H1 (cell line): ENCODE results near the gene PTPRR. TPM values are rescaled to one million over a fixed set of nuclear protein-coding genes. Genes with fewer than 3 reads are reported as not detected.

Source experiments
- CTCF ChIA-PET: fragments of 300-600 bp; sonication (Branson Sonifier 250); formaldehyde crosslinking; loops from one replicate; lab custom pipeline; 2021; ENCODE audit not compliant: partially characterized antibody; lab: Charles Lee
- POLR2A ChIA-PET: fragments of 300-600 bp; sonication (Branson Sonifier 250); formaldehyde crosslinking; loops from one replicate; lab custom pipeline; 2021; ENCODE audit warnings: inconsistent platforms; ENCODE audit not compliant: partially characterized antibody; lab: Charles Lee
- DNase-seq, 2 experiments: peaks; one replicate each; pipeline versions ENCODE4 v3.0.0 to v3.0.0-alpha.2; 2010 to 2022; ENCODE audit warnings: low spot score in 2 of 2, low read depth in 1 of 2, mixed read lengths in 1 of 2
- FAIRE-seq: peaks from 2 replicates; lab custom pipeline; 2011; peaks lifted over from hg19 to GRCh38; lab: Jason Lieb, UNC
- H2AFZ ChIP-seq: 2 replicates; pipeline ENCODE4 v1.8.1; 2012; ENCODE audit warnings: low read length, inconsistent platforms
- H2AK5ac ChIP-seq: 2 replicates; pipeline ENCODE4 v1.6.1; 2013; ENCODE audit warnings: low read depth, low read length
- H2BK120ac ChIP-seq: replicated peaks from 2 replicates; pipeline ENCODE3; 2013; ENCODE audit warnings: low read depth, low read length, inconsistent platforms
- H2BK12ac ChIP-seq: 2 replicates; pipeline ENCODE4 v1.6.1; 2013; ENCODE audit warnings: low read depth, low read length
- H2BK15ac ChIP-seq: 2 replicates; pipeline ENCODE4 v1.6.1; 2013; ENCODE audit warnings: low read length
- H2BK20ac ChIP-seq: 2 replicates; pipeline ENCODE4 v1.6.1; 2013; ENCODE audit warnings: low read length
- H2BK5ac ChIP-seq: 2 replicates; pipeline ENCODE4 v1.6.1; 2013; ENCODE audit warnings: low read depth, low read length
- H3K14ac ChIP-seq: 2 replicates; pipeline ENCODE4 v1.6.1; 2013; ENCODE audit warnings: inconsistent platforms; ENCODE audit not compliant: insufficient read length
- H3K18ac ChIP-seq: 2 replicates; pipeline ENCODE4 v1.6.1; 2013; ENCODE audit warnings: low read length; ENCODE audit errors: extremely low read depth
- H3K23ac ChIP-seq: 2 replicates; pipeline ENCODE4 v1.6.1; 2013; ENCODE audit warnings: inconsistent platforms; ENCODE audit not compliant: insufficient read length
- H3K23me2 ChIP-seq: 2 replicates; pipeline ENCODE4 v1.6.1; 2013; ENCODE audit warnings: low read depth, low read length
- H3K27ac ChIP-seq: 2 replicates; pipeline ENCODE4 v1.6.1; 2011; ENCODE audit warnings: low read depth, low read length, inconsistent platforms
- H3K27me3 ChIP-seq, 4 experiments: replicated peaks in 1 of 4; 1 replicate in 1 of 4; 2 replicates in 3 of 4; pipeline versions ENCODE4 v1.6.1 to v1.8.1; 2011 to 2013; ENCODE audit warnings: low read length in 3 of 4, mild to moderate bottlenecking in 3 of 4, inconsistent platforms in 2 of 4, mixed read lengths in 2 of 4, moderate library complexity in 1 of 4; ENCODE audit not compliant: control insufficient read depth in 3 of 4, insufficient read depth in 3 of 4; ENCODE audit errors: extremely low read depth in 1 of 4
- H3K36me3 ChIP-seq, 4 experiments: 2 replicates each; pipeline versions ENCODE4 v1.6.1 to v1.8.1; 2011 to 2013; ENCODE audit warnings: mild to moderate bottlenecking in 4 of 4, low read length in 3 of 4, moderate library complexity in 2 of 4, control low read depth in 1 of 4, inconsistent platforms in 1 of 4; ENCODE audit not compliant: insufficient read depth in 4 of 4, control insufficient read depth in 2 of 4
- H3K4ac ChIP-seq: replicated peaks from 2 replicates; pipeline ENCODE3; 2013; ENCODE audit warnings: low read length, low read depth, mixed read lengths, inconsistent platforms; ENCODE audit not compliant: insufficient read length
- H3K4me1 ChIP-seq, 4 experiments: replicated peaks in 1 of 4; 1 replicate in 1 of 4; 2 replicates in 3 of 4; pipeline versions ENCODE4 v1.6.1 to v1.8.1; 2011 to 2013; ENCODE audit warnings: low read length in 3 of 4, inconsistent platforms in 2 of 4, mixed read lengths in 1 of 4; ENCODE audit not compliant: insufficient read depth in 4 of 4, control insufficient read depth in 3 of 4
- H3K4me2 ChIP-seq, 2 experiments: 2 replicates each; pipeline versions ENCODE4 v1.6.1 to v1.8.1; 2011 to 2013; ENCODE audit warnings: low read depth in 2 of 2, low read length in 2 of 2, control low read depth in 1 of 2, inconsistent platforms in 1 of 2, mild to moderate bottlenecking in 1 of 2; ENCODE audit not compliant: insufficient read depth in 1 of 2
- H3K4me3 ChIP-seq, 4 experiments: fragments of 200-600, 300-600 bp in 1 of 4; sonication (generic), shearing (Covaris generic), sonication (Bioruptor Twin) in 1 of 4; 2 replicates each; pipeline versions ENCODE4 v1.5.1 to v1.8.1; 2011 to 2016; ENCODE audit warnings: low read length in 4 of 4, low read depth in 3 of 4, control low read depth in 2 of 4, inconsistent platforms in 2 of 4, mild to moderate bottlenecking in 2 of 4, mixed read lengths in 1 of 4, moderate library complexity in 1 of 4; ENCODE audit not compliant: insufficient read depth in 2 of 4; ENCODE audit errors: extremely low read depth in 1 of 4
- H3K56ac ChIP-seq: replicated peaks from 2 replicates; pipeline ENCODE3; 2013; ENCODE audit warnings: low read depth, mild to moderate bottlenecking, mixed read lengths, low read length, inconsistent platforms; ENCODE audit not compliant: insufficient read length
- H3K79me1 ChIP-seq: 2 replicates; pipeline ENCODE4 v1.6.1; 2013; ENCODE audit warnings: low read depth, low read length, control low read depth
- H3K79me2 ChIP-seq, 2 experiments: 2 replicates each; pipeline versions ENCODE4 v1.6.1 to v1.8.1; 2012 to 2013; ENCODE audit warnings: low read length in 2 of 2, mild to moderate bottlenecking in 2 of 2, inconsistent platforms in 1 of 2; ENCODE audit not compliant: insufficient read depth in 2 of 2, control insufficient read depth in 1 of 2
- H3K9ac ChIP-seq, 4 experiments: replicated peaks in 1 of 4; 1 replicate in 1 of 4; 2 replicates in 3 of 4; pipeline versions ENCODE4 v1.6.1 to v1.8.1; 2011 to 2013; ENCODE audit warnings: low read depth in 3 of 4, low read length in 3 of 4, control low read depth in 2 of 4, mild to moderate bottlenecking in 2 of 4, moderate library complexity in 2 of 4, inconsistent platforms in 1 of 4; ENCODE audit errors: extremely low read depth in 1 of 4
- H3K9me3 ChIP-seq, 2 experiments: 2 replicates each; pipeline versions ENCODE4 v1.6.1 to v1.8.1; 2012 to 2013; ENCODE audit warnings: mild to moderate bottlenecking in 2 of 2, moderate library complexity in 2 of 2, control low read depth in 1 of 2, inconsistent platforms in 1 of 2, low read depth in 1 of 2, low read length in 1 of 2, mixed read lengths in 1 of 2; ENCODE audit not compliant: insufficient read depth in 2 of 2
- H4K20me1 ChIP-seq, 2 experiments: replicated peaks in 1 of 2; 2 replicates each; pipeline versions ENCODE3 to v1.8.1; 2011 to 2013; ENCODE audit warnings: inconsistent platforms in 2 of 2, low read length in 2 of 2, mild to moderate bottlenecking in 1 of 2; ENCODE audit not compliant: insufficient read depth in 2 of 2, control insufficient read depth in 1 of 2
- H4K5ac ChIP-seq: 2 replicates; pipeline ENCODE4 v1.6.1; 2013; ENCODE audit warnings: low read length, low read depth, mixed read lengths, inconsistent platforms; ENCODE audit not compliant: insufficient read length
- H4K8ac ChIP-seq: 2 replicates; pipeline ENCODE4 v1.8.0; 2013; ENCODE audit warnings: mild to moderate bottlenecking, moderate library complexity, low read length, inconsistent platforms; ENCODE audit not compliant: insufficient read depth; ENCODE audit errors: extremely low read depth
- H4K91ac ChIP-seq: replicated peaks from 2 replicates; pipeline ENCODE3; 2013; ENCODE audit warnings: low read length, mixed read lengths, inconsistent platforms; ENCODE audit not compliant: insufficient read length
- ASH2L ChIP-seq: fragments of 200-600, 300-600 bp; sonication (generic); IDR thresholded peaks from one replicate; pipeline ENCODE4 v1.7.1; 2017; ENCODE audit warnings: low read length
- CBX8 ChIP-seq: fragments of 300-800, 300-1000 bp; sonication (generic); IDR thresholded peaks from 2 replicates; pipeline ENCODE4 v1.7.1; 2016; ENCODE audit warnings: low read depth, low read length, borderline replicate concordance
- CHD2 ChIP-seq: IDR thresholded peaks from 2 replicates; pipeline ENCODE4 v1.6.1; 2012; ENCODE audit warnings: low read length, improper control_type of control experiment
- CREB1 ChIP-seq: IDR thresholded peaks from 2 replicates; pipeline ENCODE4 v1.6.1; 2012; ENCODE audit warnings: inconsistent platforms
- KDM1A ChIP-seq: fragments of 200-600, 300-600 bp; sonication (generic); IDR thresholded peaks from 2 replicates; pipeline ENCODE4 v1.7.1; 2016; ENCODE audit warnings: mild to moderate bottlenecking, low read length, borderline replicate concordance
- KDM5A ChIP-seq: fragments of 200-600 bp; IDR thresholded peaks from 2 replicates; pipeline ENCODE4 v1.7.1; 2012; ENCODE audit warnings: mild to moderate bottlenecking, low read length, inconsistent platforms, mixed read lengths
- MAFK ChIP-seq: IDR thresholded peaks from 2 replicates; pipeline ENCODE4 v1.6.1; 2012; ENCODE audit warnings: low read depth, mild to moderate bottlenecking, improper control_type of control experiment, low read length
- RAD21 ChIP-seq, 2 experiments: IDR thresholded peaks in 1 of 2; conservative IDR thresholded peaks in 1 of 2; 2 replicates each; pipeline ENCODE4 v1.6.1; 2011; ENCODE audit warnings: low read depth in 2 of 2, low read length in 2 of 2, improper control_type of control experiment in 1 of 2, inconsistent platforms in 1 of 2, mild to moderate bottlenecking in 1 of 2, moderate library complexity in 1 of 2
- SIX5 ChIP-seq: IDR thresholded peaks from 2 replicates; pipeline ENCODE4 v1.6.1; 2011; ENCODE audit warnings: mild to moderate bottlenecking, low read depth, low read length
- SP1 ChIP-seq: IDR thresholded peaks from 2 replicates; pipeline ENCODE4 v1.6.1; 2011; ENCODE audit warnings: low read depth, low read length
- SRF ChIP-seq: IDR thresholded peaks from 2 replicates; pipeline ENCODE4 v1.6.1; 2011; ENCODE audit warnings: mild to moderate bottlenecking, low read depth, low read length, moderate library complexity
- TCF12 ChIP-seq: IDR thresholded peaks from 2 replicates; pipeline ENCODE4 v1.6.1; 2011; ENCODE audit warnings: low read depth, mild to moderate bottlenecking, low read length
- WGBS, 2 experiments: shearing (Covaris generic) in 1 of 2; methylation state at CpG; one replicate each; pipeline versions ENCODE4 v1.1.6 to v1.1.7; 2013 to 2015; ENCODE audit warnings: low lambda C conversion rate in 2 of 2, mixed read lengths in 2 of 2, inconsistent platforms in 1 of 2, low coverage in 1 of 2, missing lambda C conversion rate in 1 of 2; ENCODE audit not compliant: insufficient replicate concordance in 2 of 2, insufficient coverage in 1 of 2, insufficient read length in 1 of 2; ENCODE audit errors: extremely low coverage in 1 of 2, missing lambda C conversion rate in 1 of 2; 5-methylcytosine and 5-hydroxymethylcytosine counted together
- polyA plus RNA-seq, 7 experiments: library from polyadenylated mRNA; depleted of rRNA in 3 of 7; stranded (reverse) in 5 of 7; unstranded in 2 of 7; fragments of >200 nt in 5 of 7; fragments of 200-250 nt in 2 of 7; gene quantifications; 1 replicate in 5 of 7; 2 replicates in 1 of 7; 4 replicates in 1 of 7; pipeline versions ENCODE4 v1.2.1 to v1.2.3, GENCODE V29; 2011 to 2013; ENCODE audit warnings: missing spikeins in 2 of 7, mixed read lengths in 2 of 7
- total RNA-seq: library from RNA; stranded (reverse); fragmentation: NEBNext Ultra II Directional; extraction: Animal tissue kit (Norgen Biotek cat#: 25700); gene quantifications from 2 replicates; pipeline ENCODE4 v1.2.1, GENCODE V29; 2021

The PTPRR gene
- total and polyA plus RNA-seq, 2 of the 8 experiments (the other 6 are each of a cell fraction or from before 2014, with no cell fraction given) = 0.07 to 0.35 TPM

DNA sequence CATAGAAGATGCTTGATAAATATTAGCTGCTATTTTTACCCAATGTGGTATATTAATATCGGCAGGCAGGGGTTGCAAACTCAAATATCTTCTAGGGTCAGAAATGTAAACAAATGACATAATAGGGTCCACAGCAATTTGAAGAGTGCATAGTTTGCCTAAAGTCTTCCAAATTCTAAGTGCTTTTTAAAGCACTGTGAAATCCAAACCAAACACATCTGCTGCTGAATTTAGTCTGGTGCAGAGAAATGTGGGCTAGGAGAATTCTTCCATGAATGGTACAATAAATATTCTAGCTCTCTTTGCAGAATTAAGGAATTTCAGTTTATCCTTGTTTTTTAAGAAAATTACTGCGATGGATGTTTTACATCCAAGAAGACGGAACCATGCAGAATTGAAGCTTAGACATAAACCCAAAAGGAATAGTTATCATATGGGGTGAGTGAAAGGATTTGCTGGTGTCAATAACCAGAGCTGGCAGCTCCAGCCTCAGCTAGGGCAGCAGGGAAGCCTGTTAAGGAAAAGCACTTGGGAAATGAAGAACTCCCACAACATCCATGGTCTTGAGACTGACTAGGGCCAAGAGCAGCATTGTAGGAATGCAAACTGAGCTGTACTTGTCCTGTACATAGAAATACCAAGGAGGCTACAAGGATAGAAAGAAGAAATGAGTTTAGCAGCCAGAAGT, 65.5 kb downstream of the PTPRR start:
- no peaks in the 10 kb centered on the region for H3K79me1 ChIP-seq
- no peak overlapping the region for H3K27ac ChIP-seq
- no peak overlapping the region for H2BK5ac ChIP-seq
- no peaks in the 10 kb centered on the region for H3K9me3 ChIP-seq
- H4K20me1 ChIP-seq = no peaks in the 10 kb centered on the region
- no peak overlapping the region for H4K5ac ChIP-seq
- no peak overlapping the region for H3K18ac ChIP-seq
- H4K8ac ChIP-seq = no peak overlapping the region
- H3K9ac ChIP-seq = no peak overlapping the region
- ChIA-PET POLR2A (no interaction called here), CTCF (interaction anchor here (0.6 to 1.5 kb wide), 9 partner anchors 9 to 264 kb away, joined by 3 to 5 read pairs (median 3); no protein-coding TSS in a partner anchor)
- no peaks in the 10 kb centered on the region for H3K36me3 ChIP-seq
- DNase-seq (no peak), FAIRE-seq (no peak)
- H3K56ac ChIP-seq = no peak overlapping the region
- no peak overlapping the region for H3K23ac ChIP-seq
- H3K4me1 ChIP-seq = peaks cover 2 to 7% (median 5%) of the 10 kb centered on the region in 4 experiments; a peak in 4 of 7 replicates
- H3K4ac ChIP-seq = no peak overlapping the region
- no peak overlapping the region for H4K91ac ChIP-seq
- no peak overlapping the region for H2BK12ac ChIP-seq
- no peak overlapping the region for H3K14ac ChIP-seq
- no peak overlapping the region for H3K4me3 ChIP-seq
- H3K27me3 ChIP-seq = peaks cover 0 to 7% (median 3%) of the 10 kb centered on the region in 4 experiments; a peak in 4 of 7 replicates
- no peak overlapping the region for H2BK20ac ChIP-seq
- WGBS, 2 experiments = 94% methylated on average over 3 of the region's 3 CpGs; no CpG with 5 or more reads in 1 of the 2 experiments
- no peaks in the 10 kb centered on the region for H3K23me2 ChIP-seq
- H3K79me2 ChIP-seq = no peaks in the 10 kb centered on the region
- H2BK15ac ChIP-seq = no peak overlapping the region
- no peak overlapping the region for H3K4me2 ChIP-seq
- H2AFZ ChIP-seq = no peak overlapping the region
- no peak for TF ChIP-seq TCF12
- no peak for TF ChIP-seq ASH2L
- no peak for TF ChIP-seq SIX5
- TF ChIP-seq SRF = no peak
- no peak for TF ChIP-seq KDM5A
- no peak for TF ChIP-seq KDM1A
- no peak for TF ChIP-seq CBX8
- TF ChIP-seq CHD2 = no peak
- TF ChIP-seq CREB1 = no peak
- no peak for TF ChIP-seq SP1
- TF ChIP-seq RAD21 (IDR thresholded peaks at IDR 0.05 in 1 of 2, conservative IDR thresholded peaks at IDR 0.05 in 1 of 2; ENCODE audit: low read depth in 2 of 2, low read length in 2 of 2) = no peak
- TF ChIP-seq MAFK = no peak
- TF ChIP-seq, all 59 proteins: peak for 0
- no peak overlapping the region for H2BK120ac ChIP-seq
- no peak overlapping the region for H2AK5ac ChIP-seq
